Effector memory CD4-positive, alpha-beta T cell (primary cell): Measurements from ENCODE around the gene PGM2.
A peak's percentile ranks its signal among the peaks of the same experiment; 100 is the strongest.

Source experiments
- DNase-seq, 3 donors: peaks; one replicate each; pipeline ENCODE4 v3.0.0-alpha.2; 2020
- H3K27ac ChIP-seq: 2 replicates; pipeline ENCODE4 v1.7.0; 2013; ENCODE audit warnings: mild to moderate bottlenecking, low read length, moderate library complexity; ENCODE audit not compliant: insufficient read depth, poor library complexity, severe bottlenecking
- H3K27me3 ChIP-seq: replicated peaks from 2 replicates; pipeline ENCODE4 v1.7.0; 2013; ENCODE audit warnings: mild to moderate bottlenecking, low read length; ENCODE audit not compliant: insufficient read depth, control insufficient read depth, poor library complexity, severe bottlenecking
- H3K36me3 ChIP-seq: 2 replicates; pipeline ENCODE4 v1.7.0; 2013; ENCODE audit warnings: mild to moderate bottlenecking, low read length, moderate library complexity; ENCODE audit not compliant: control insufficient read depth, insufficient read depth
- H3K4me1 ChIP-seq: 2 replicates; pipeline ENCODE4 v1.7.0; 2013; ENCODE audit warnings: low read length, mild to moderate bottlenecking; ENCODE audit not compliant: control insufficient read depth, insufficient read depth, poor library complexity, severe bottlenecking
- H3K4me3 ChIP-seq: 2 replicates; pipeline ENCODE4 v1.7.0; 2013; ENCODE audit warnings: low read length, low read depth, mild to moderate bottlenecking; ENCODE audit not compliant: insufficient read depth, poor library complexity, severe bottlenecking
- H3K9me3 ChIP-seq: 2 replicates; pipeline ENCODE4 v1.7.0; 2013; ENCODE audit warnings: mild to moderate bottlenecking, low read length, moderate library complexity; ENCODE audit not compliant: control insufficient read depth

PGM2 gene

DNA sequence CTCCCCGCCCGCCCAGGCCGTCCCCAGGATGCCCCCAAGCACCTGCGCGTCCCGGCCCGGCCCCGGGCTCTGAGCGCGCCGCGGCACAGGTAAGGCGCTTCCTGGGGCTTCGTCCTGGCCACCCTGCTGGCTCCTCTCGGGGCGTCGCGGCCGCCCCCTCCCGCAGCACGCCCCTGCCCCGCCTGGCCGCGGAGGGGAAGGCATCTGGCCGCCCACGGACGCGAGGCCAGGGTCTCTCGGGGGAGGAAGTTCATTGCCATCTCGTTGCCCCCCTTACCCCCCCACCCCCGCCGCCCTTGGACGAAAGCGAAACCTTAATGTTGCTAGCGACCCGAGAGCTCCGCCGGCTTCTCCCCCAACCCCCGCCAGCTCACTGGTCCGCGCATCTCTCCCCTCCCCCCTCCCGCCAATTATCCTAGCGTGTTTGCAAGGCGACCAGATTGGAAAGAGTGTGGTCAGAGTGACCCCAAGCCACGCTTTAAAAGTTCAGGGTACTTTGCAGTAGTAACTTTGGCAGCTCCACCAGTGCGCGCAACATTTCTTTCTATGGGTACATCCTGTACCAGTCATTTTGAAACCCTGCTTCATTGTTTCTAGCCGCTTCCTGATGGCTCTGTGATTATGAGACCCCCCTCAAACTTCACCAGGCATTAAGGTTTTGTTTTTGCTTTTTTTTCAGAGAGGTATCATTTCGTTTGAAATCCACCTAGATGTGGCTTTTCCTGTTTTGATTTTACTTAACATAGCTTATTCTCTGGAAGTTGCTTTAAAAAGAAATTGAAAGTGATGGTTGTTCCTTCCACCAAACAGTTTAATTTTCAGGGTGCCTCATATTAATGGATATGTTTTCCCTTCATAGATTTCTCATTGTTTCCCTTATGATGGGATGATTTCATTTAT is 65.0 kb downstream of the PGM2 start:
- Histone ChIP-seq H3K27me3 (no peaks in the 10 kb centered on the region), H3K36me3 (no peaks in the 10 kb centered on the region), H3K9me3 (no peaks in the 10 kb centered on the region), H3K4me3 (peak overlapping the region; percentile 92), H3K27ac (peak overlapping the region; percentile 67), H3K4me1 (peaks cover 12% of the 10 kb centered on the region)
- DNase-seq, result peak; percentile 20 to 36 (median 34)

DNA sequence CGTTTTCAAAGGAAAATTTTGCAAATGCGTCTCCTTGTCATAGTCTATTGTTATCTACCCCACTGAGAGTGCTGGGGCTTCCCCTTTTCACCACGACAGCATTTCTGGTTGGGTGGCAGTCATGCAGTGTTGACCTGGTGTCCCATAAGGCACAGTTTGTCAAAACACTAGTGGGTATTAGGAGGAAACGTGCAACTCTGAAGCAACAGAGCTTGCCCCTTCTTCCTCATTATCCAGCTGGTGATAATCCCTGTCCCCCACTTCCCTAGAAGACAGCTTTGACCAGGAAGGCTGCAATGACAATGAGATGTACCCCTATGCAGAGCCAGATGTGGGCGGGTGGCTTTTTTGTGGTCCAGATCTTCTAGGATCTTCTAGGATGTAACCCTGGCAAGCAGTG is 66.2 kb downstream of the PGM2 start:
- Histone ChIP-seq H3K27ac (peak overlapping the region; percentile 37), H3K27me3 (no peaks in the 10 kb centered on the region), H3K4me3 (peak overlapping the region; percentile 92), H3K9me3 (no peaks in the 10 kb centered on the region), H3K4me1 (peaks cover 12% of the 10 kb centered on the region), H3K36me3 (no peaks in the 10 kb centered on the region)
- DNase-seq, result peak in 2 of 3 donors; percentile 12 to 21

DNA sequence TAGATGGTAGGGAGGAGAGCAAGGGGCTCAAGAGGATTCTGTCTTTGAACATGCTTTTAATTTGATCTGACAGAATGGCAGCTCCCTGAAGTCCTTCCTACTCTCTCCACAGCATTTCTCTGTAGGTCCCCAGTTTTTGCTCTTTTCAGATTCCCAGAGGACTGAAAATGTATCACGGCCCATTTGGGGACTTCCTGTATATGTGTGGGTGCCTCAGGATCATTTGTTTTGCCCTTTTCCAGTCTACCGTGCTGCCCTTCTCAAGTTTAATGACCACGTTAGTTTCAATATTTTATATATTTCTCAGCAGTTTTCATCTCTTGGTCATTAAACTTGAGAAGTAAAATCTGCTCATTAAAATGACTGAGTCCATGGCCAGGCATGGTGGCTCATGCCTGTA is 66.7 kb downstream of the PGM2 start:
- peaks cover 12% of the 10 kb centered on the region for H3K4me1 ChIP-seq
- H3K4me3 ChIP-seq, result no peak overlapping the region
- H3K27ac ChIP-seq, result peak overlapping the region; percentile 37
- H3K36me3 ChIP-seq, result no peaks in the 10 kb centered on the region
- no peak for DNase-seq
- no peaks in the 10 kb centered on the region for H3K9me3 ChIP-seq
- no peaks in the 10 kb centered on the region for H3K27me3 ChIP-seq

DNA sequence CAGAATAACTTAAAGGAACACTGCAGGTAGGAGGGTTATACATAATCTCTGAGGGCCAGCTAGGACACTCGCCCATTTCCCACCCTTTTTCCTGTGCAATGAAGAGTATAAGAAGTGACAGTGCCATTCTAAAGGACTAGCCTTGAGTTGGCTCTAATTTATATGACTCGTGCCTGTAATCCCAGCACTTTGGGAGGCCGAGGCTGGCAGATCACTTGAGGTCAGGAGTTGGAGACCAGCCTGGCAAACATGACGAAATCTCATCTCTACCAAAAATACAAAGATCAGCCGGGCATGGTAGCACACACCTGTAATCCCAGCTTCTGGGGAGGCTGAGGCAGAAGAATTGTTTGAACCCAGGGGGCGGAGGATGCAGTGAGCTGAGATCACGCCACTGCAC is 68.8 kb downstream of the PGM2 start:
- no peak overlapping the region for H3K27ac ChIP-seq
- H3K27me3 ChIP-seq, result no peaks in the 10 kb centered on the region
- H3K36me3 ChIP-seq, result peaks cover 4% of the 10 kb centered on the region
- DNase-seq, result no peak
- H3K9me3 ChIP-seq, result no peaks in the 10 kb centered on the region
- H3K4me3 ChIP-seq, result no peak overlapping the region
- H3K4me1 ChIP-seq, result peaks cover 11% of the 10 kb centered on the region

DNA sequence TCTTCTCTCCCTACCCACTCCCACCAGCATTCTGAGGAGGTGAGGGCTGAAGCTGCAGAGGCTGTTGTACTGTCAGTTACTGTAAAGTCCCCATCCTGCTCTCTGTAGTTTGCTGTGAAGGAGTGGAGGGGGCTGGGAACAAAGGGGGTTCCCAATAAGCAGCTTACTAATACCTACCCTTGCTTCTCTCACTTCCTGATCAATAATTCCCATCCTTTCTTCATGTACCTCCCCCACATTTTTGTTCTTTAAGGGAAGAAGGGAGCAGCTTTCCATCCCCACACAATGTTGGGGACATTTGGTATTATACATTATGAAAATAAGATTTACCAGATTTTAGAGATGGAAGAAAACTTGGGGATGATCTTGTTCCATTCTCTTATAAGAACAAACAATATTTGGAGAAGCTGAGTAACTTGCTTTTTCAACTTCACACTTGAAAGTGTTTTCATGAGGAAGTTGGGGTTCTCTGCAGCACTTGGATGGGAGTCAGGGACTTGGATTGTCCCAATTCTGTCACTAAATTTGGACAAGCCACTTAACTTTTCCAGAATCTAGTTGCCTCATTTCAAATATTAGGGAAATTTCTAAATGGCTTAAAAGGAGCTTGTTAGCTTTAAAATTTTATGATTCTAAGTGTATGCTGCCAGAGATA is 69.8 kb downstream of the PGM2 start:
- Histone ChIP-seq H3K27ac (no peak overlapping the region), H3K9me3 (no peaks in the 10 kb centered on the region), H3K4me3 (no peak overlapping the region), H3K27me3 (no peaks in the 10 kb centered on the region), H3K4me1 (peaks cover 8% of the 10 kb centered on the region), H3K36me3 (peaks cover 4% of the 10 kb centered on the region)
- DNase-seq, result no peak

DNA sequence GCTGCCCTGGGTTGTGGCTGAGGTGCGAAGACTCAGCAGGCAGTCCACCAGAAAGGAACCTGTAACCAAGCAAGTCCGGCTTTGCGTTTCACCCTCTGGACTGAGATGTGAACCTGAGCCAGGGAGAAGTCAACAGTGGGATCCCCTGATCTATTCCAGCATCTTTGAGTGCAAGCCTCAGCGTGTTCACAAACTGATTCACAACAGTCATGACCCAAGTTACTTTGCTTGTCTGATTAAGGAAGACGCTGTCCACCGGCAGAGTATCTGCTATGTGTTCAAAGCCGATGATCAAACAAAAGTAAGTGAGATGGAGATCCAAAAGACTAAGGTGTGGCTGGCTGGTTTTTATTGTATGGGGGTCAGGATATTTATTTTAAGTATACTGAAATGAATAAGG is 75.7 kb downstream of the PGM2 start:
- Histone ChIP-seq H3K27ac (no peak overlapping the region), H3K27me3 (no peaks in the 10 kb centered on the region), H3K4me3 (no peak overlapping the region), H3K36me3 (peaks cover 15% of the 10 kb centered on the region), H3K9me3 (no peaks in the 10 kb centered on the region), H3K4me1 (no peaks in the 10 kb centered on the region)
- DNase-seq, result no peak

DNA sequence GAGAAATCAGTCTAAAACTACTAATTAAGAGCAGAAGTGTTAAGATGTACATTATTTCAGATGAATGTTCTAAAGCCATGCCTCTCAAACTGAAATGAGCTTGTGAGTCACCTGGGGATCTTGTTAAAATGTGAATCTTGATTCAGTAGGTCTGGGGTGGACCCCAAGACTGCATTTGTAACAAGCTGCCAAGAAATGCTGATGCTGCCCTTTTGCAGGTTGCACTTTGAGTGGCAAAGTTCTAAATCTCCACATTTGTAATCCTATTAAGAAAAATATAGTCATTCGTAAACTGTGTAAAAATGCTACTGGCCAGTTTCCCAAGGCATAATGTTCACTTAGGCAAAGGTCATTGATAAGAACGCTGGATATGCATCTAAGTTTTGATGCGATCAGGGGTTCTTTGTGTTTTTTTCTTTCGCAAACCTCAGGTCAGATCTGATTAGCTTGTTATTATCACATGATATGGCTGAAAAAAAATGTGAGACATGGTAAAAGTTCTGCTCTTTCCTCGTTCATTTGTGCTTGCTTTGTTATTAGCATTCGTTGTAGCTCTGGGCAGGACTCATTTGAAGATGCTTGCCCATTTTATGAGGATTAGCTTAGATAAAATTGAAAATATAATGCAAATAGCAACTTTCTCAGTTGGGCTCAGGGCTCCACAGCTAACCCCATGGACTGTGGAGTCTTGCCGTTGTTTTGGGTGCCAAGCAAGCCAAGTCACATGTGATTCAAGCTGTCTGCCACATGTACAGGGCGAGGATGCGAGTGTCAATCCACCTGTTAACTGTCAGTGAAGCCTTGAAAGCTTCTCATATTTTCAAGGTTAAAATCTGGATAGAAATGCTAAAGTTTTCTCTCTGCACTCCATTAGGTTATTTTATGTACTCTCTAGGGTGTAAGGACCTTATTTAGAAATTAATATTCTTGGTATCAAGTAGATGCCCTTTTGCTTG is 76.5 kb downstream of the PGM2 start:
- Histone ChIP-seq H3K36me3 (peaks cover 15% of the 10 kb centered on the region), H3K4me3 (no peak overlapping the region), H3K4me1 (no peaks in the 10 kb centered on the region), H3K9me3 (no peaks in the 10 kb centered on the region), H3K27me3 (no peaks in the 10 kb centered on the region), H3K27ac (no peak overlapping the region)
- no peak for DNase-seq

DNA sequence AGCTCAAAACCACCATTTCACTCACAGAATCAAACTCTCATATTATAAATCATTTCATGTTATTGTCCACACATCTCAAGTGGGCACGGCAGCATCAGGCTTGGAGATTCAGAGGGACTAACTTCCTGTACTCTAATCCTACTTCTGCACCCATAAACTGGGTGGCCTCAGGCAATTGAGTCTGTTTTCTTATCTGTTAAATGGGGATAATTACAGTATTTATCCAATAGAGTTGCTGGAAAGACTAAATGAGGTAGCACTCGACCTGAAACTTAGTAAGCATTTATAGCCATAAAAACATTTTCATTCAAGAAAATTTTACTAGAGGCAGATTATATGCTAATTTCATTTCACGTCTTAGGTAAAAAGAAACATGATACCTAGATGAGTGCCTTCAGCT is 77.4 kb downstream of the PGM2 start:
- DNase-seq, result no peak
- H3K4me3 ChIP-seq, result no peak overlapping the region
- H3K27me3 ChIP-seq, result no peaks in the 10 kb centered on the region
- no peak overlapping the region for H3K27ac ChIP-seq
- H3K36me3 ChIP-seq, result peaks cover 15% of the 10 kb centered on the region
- H3K4me1 ChIP-seq, result no peaks in the 10 kb centered on the region
- no peaks in the 10 kb centered on the region for H3K9me3 ChIP-seq

DNA sequence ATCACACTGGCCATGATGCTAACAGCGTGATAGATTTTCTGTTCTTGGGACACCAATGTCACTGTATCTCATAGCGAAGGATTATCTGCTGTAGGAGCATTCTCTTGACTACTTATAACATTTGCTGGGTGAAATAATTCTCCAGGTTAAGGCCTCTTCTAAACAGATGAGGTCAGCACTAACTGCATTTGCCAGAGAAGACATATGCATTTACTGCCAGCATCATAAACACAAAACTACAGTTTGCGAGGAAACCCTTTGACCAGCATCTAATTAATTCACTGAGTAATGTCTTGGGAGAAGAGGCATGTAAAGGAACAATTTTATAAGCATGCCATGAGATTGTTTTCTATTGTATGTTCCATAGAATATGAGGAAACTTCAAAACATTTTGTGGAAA is 78.3 kb downstream of the PGM2 start:
- no peak for DNase-seq
- Histone ChIP-seq H3K36me3 (peaks cover 11% of the 10 kb centered on the region), H3K4me3 (no peak overlapping the region), H3K27me3 (no peaks in the 10 kb centered on the region), H3K27ac (no peak overlapping the region), H3K4me1 (no peaks in the 10 kb centered on the region), H3K9me3 (no peaks in the 10 kb centered on the region)
